ENCODE data around the gene ADGRG3.
"Not testable (repeated sequence)": the region's sequence is repeated elsewhere in the genome, so short reads cannot be mapped to it uniquely, and the experiment has no call there.

ADGRG3 gene

DNA sequence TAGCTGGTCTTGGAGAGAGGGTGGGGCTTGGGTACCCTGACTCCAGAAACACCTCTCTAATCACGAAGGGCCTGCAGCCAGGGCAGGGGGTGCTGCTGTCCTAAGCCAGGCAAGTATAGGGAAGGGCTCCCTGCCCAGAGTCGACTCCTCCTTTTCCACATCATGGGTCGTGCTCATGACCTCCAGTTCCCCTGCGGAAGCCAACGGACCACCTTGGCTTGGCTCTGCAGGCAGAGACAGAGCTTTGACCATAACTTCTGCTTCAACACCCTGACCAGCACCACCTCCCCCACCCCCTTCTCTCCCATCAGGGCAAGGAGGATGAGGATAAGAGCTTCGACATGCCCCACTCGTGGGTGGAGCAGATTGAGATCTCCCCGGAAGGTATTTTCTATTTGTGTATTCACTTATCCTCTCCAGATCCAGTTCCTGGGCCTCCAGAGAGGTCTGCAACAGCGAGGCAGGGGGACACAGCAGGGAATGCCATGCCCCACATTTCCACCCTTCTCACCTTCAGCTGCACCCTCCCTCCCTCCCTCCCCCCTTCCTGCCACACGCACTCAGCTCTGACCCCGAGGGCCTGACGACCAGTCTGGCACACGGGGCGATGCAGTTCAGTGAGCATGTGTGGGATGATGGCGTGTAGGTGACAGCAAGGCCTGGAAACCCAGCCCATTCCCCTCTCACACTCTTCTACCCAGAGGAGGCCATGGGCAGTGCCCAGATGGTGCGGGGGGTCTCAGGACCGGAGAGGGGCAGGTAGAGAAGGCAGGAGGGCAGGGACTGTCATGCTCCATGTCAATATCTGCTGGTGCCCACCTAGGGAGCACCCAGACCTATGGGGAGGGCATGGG, 53.5 kb downstream of the ADGRG3 start:
- DNase-seq (ENCODE audit: low spot score): no peak

- DNase-seq (ENCODE audit: low spot score): no peak
These were observed 54.0 kb downstream of the ADGRG3 start for GRCh38 chr16:57722210-57722499.

- DNase-seq (ENCODE audit: low spot score): no peak
These were observed 54.5 kb downstream of the ADGRG3 start for GRCh38 chr16:57722651-57723050.

- no peak for DNase-seq (ENCODE audit: low spot score)
These were observed 55.1 kb downstream of the ADGRG3 start for GRCh38 chr16:57723170-57723569.

DNA sequence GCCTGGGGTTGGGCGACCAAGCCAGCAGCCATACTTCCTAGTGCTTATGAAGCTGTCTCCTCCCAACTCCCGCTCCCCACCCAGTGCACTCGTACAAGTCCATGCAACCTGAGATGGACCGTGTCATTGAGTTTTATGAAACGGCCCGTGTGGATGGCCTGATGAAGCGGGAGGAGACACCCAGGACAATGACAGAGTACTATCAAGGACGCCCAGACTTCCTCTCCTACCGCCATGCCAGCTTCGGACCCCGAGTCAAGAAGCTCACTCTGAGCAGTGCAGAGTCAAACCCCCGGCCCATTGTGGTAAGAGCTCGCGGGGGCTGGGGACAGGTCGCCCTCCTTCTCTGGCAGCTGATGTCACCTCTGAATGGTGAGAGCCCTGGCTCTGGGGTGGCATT, 56.4 kb downstream of the ADGRG3 start:
- DNase-seq (ENCODE audit: low spot score): no peak

DNA sequence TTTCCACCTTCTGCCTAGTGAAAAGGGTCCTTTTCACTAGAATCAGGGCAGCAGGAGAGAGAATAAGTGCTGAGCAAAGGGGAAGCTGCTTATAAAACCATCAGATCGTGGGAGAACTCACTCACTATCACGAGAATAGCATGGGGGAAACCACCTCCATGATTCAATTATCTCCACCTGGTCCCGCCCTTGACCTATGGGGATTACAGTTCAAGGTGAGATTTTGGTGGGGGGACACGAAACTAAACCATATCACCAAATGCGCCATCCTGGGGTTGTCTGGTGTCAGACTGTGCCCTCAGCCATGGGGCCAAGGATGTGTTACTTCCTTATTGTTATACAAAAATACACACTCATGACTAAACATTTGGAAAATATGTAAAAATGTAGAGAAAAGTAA, 57.0 kb downstream of the ADGRG3 start:
- DNase-seq (ENCODE audit: low spot score): no peak

DNA sequence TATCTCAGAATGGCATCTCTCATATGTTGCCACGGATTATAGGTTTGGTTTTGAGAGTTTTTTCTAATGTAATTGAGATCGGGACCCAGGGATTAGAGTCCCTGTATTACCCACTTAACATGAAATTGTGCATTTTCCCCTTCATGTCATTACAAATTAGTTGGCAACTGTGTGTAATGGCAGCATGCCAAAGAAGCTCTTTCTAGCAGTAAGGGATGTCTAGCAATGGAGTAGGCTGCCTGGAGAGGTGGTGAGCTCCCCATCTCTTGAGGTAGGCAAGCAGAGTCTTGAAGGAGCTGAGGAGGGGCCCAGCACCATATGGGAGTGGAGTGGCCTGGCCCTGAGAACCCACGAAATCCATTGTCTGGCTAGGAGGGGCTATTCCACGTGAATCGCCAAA, 57.4 kb downstream of the ADGRG3 start:
- no peak for DNase-seq (ENCODE audit: low spot score)

GRCh38 chr16:57725976-57726375, 57.9 kb downstream of the ADGRG3 start:
- DNase-seq (ENCODE audit: low spot score): no peak

DNA sequence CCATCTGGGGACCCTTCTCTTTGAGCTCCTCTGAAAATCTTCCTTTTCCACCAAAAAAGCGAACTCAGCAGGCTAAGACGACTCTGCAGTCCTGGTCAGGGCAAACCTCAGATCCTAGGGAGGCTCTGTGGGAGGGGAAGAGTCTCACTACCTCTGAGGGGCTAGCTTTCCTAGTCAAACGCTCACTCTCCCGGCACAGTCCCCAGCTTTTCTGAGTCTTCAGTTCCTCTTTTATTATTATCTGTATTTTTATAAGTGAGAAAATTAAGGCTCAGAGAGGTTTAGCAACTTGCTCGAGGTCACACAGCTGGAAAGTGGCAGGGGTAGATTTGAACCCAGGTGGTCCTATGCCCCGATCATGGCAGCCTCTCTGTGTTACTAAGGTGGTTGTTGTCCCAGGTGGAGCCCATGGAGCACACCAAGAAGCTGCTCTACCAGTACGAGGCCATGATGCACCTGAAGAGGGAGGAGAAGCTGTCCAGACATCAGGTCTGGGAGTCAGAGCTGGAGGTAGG, 58.4 kb downstream of the ADGRG3 start:
- DNase-seq (ENCODE audit: low spot score): no peak

DNA sequence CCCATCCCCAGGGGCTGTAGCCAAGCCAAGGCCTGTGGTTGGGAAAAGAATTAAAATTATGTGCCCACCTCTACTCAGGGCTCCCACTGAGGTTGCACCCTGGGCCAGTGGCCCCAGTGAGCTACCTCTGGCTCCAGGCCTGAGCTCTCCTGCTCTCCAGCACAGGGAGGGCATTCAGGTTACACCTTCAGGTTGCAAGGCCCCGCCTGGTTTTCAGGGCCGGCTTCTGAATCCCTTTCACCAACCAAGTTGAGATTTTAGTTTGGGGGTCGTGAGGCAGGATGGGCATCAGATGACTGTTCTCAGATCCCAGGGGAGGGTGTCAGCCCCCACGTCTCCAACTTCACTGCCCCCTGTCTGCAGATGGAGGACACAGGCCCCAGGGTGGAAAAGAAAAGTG, 59.5 kb downstream of the ADGRG3 start:
- no peak for DNase-seq (ENCODE audit: low spot score)

- no peak for DNase-seq (ENCODE audit: low spot score)
These were observed 60.5 kb downstream of the ADGRG3 start for GRCh38 chr16:57728336-57729181.

DNA sequence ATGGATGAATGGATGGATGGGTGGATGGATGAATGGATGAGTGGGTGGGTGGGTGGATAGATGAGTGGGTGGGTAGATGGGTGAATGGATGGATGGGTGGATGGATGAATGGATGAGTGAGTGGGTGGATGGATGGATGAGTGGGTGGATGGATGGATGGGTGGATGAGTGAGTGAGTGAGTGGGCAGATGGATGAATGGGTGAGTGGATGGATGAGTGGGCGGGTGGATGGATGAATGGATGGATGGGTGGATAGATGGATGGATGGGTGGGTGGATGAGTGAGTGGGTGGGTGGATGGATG, 61.0 kb downstream of the ADGRG3 start:
- DNase-seq (ENCODE audit: low spot score): no peak

DNA sequence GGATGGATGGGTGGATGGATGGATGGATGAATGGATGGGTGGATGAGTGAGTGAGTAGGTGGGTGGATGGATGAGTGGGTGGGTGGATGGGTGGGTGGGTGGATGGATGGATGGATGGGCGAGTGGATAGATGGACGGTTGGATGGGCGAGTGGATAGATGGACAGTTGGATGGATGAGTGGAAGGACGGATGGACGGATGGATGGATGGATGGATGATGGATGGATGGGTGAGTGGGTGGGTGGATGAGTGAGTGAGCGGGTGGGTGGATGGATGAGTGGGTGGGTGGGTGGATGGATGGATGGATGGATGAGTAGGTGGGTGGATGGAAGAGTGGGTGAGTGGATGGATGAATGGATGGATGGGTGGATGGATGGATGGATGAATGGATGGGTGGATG, 61.7 kb downstream of the ADGRG3 start:
- DNase-seq (ENCODE audit: low spot score): not testable (repeated sequence)

DNA sequence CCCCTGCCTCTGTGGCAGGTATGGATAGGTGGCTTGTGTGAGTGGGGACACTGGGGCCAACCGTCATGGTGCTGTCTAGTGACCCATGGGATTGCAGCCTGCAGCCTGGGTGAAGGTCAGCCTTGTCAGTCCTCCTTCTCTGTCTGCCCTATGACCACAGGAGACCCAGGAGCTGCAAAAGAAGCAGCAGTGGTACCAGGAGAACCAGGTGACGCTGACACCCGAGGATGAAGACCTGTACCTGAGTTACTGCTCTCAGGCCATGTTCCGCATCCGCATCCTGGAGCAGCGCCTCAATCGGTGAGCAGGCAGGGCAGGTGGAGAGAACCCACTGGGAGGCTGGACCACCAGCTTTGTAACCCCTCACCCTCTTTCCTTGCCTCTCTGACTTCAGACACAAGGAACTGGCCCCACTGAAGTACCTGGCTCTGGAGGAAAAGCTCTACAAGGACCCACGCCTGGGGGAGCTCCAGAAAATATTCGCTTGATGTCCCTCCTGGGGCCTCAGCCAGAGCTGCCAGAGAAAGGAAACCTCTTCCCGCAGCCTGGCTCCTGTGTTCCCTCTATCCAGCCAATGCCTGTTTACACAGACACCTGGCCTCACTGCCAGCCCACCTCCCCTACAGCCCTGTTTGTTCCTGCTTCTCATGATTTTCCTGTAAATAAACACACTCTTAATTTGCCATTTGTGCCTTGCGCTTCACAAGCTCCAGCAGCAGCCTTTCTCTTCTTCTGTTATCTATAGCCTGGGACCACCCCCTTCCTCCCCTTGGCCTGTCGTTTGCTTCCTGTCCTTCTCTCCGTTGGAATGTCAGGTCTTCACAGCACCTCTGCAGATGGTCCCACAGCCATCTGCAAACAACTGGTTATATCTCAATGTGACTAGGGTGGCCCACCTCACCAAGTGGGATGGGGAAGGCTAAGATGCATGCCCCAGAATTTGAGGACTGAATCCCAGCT, 62.9 kb downstream of the ADGRG3 start:
- no peak for DNase-seq (ENCODE audit: low spot score)

DNA sequence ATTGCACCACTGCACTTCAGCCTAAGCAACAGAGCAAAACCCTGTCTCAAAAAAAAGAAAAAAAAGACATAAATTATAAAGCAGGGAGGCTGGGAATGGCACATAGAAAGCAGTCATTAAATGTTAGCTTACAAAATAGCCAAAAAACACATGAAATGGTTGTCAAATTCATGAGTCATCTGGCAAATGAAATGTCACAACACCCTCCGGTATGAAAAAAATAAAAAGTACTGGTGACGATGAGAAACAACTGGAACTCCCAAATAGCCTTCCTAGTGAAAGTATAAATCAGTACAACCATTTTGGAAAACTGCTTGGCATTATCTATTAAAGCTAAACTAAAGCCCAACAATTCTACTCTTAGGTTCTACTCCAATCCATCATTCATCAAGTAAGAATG, 63.9 kb downstream of the ADGRG3 start:
- DNase-seq (ENCODE audit: low spot score): peak; percentile 69

GRCh38 chr16:57732714-57733113, 64.6 kb downstream of the ADGRG3 start:
- DNase-seq (ENCODE audit: low spot score): no peak

GRCh38 chr16:57734308-57734924, 66.3 kb downstream of the ADGRG3 start:
- no peak for DNase-seq (ENCODE audit: low spot score)

DNA sequence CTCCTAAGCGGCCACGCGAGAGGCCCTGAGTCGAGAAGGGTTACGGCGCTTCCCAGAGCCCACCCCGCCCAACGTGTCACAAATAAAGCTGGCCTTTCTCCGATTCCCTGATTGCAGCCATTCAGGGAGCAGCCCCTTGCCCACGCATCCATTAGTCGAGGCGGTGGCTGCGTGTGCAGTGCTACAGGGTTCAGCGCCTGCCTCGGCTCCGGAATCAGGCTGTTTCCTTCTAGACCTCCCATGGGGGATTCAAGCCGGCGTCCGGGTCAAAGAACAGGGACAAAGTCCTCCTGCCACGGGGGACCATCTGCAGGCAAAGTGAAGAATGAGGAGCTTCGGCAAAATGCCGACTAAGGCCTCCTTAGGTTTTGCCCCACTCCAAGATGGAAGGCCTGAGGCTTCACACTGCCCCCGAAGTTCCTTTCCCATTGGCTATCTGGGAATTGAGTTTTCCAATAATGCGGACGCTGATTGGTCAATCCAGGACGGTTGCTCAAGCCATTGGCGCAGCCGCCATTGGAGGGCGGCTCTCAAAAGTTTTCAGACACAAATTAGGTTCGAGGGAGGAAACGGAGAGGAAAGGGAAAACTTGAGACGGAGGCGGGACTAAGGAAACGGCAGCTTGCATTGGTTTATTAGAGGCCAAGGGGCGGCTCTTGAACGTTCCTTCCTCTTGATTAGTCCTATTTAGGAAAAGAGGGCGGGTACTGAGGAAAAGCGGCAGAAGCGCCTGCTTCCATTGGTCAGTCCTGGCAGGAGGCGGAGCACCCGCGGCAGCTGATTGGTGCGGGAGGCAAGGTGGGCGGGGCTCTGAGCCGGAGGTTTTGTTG, 67.0 kb downstream of the ADGRG3 start:
- DNase-seq (ENCODE audit: low spot score): peak; percentile 99

DNA sequence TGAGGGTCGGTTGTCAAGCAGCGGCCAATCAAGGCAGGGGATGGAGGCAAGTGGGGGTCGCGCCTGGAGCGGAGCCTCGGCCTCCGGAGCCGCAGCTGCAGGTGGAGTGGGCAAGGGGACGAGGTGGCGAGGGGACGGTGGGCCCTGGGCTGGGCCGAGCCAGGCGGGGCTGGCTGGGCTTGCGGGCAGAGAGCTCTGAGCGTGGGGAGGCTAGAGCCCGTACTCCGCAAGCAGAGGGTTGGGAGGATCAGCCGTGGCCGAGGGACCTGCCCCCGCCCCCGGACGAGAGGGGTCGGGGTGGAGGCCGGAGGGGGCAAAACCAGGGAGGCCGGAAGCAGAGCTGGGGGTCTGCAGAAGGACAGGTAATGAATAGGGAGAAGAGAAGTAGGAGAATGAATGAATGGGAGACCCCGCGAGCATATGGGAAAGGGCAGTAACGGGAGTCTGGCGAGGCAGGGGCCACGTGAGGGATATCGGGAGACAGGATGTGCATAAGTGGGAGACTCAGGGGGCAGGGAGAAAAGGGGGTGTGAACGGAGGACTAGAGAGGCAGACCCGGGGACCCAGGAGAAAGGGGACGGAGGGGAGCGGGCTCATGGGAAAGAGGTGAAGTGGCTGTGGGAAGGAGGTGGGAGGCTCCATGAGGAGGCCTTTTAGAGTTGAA, 67.8 kb downstream of the ADGRG3 start, which contains the start of gene KATNB1:
TSS of gene KATNB1 (plus strand) at position 16 of the 664 bp plus-strand sequence. CDS start 1,474 bp downstream, outside the sequence.
- no peak for DNase-seq (ENCODE audit: low spot score)
